Left ventricle myocardium superior (tissue), 1 donor: Measurements from ENCODE around the gene EXOC6. TPM values are rescaled to one million over a fixed set of nuclear protein-coding genes. Genes with fewer than 3 reads are reported as not detected.

Source experiments
- ATAC-seq: fragments of 200-7000 bp; cut with Tn5 transposase; one replicate; pipeline ENCODE4 v1.9.1; 2020; ENCODE audit warnings: mild to moderate bottlenecking, moderate library complexity
- DNase-seq: peaks from one replicate; pipeline ENCODE4 v3.0.0-alpha.2; 2020
- intact Hi-C: fragments of 100-400 bp; cut with micrococcal nuclease; formaldehyde crosslinking; loops from one replicate; pipeline ENCODE4 v1.11.0; 2022
- total RNA-seq: library from RNA; stranded (reverse); fragmentation: NEBNext Ultra II Directional; extraction: Animal tissue kit (Norgen Biotek cat#: 25700); gene quantifications from one replicate; pipeline ENCODE4 v1.2.1, GENCODE V29; 2021
- donor health status: DM: no; HTN: yes; CAD: no; lungs with severe emphysema.

EXOC6 gene
- total RNA-seq, 1 donor from 2014 or later, result 9.2 TPM

- intact Hi-C loops, result no loop called here
- ATAC-seq (no peak), DNase-seq (no peak)
Measured at GRCh38 chr10:93071674-93072224, 223.4 kb downstream of the EXOC6 start.

GRCh38 chr10:93072225-93072712 is 223.9 kb downstream of the EXOC6 start:
- no peak for DNase-seq
- intact Hi-C loops, result no loop called here
- no peak for ATAC-seq

- ATAC-seq (no peak), DNase-seq (no peak)
- intact Hi-C loops, result no loop called here
Measured at GRCh38 chr10:93072713-93073538, 224.6 kb downstream of the EXOC6 start.

- intact Hi-C loops, result no loop called here
- DNase-seq (no peak), ATAC-seq (peak; percentile 32)
Measured at GRCh38 chr10:93073539-93074146, 225.3 kb downstream of the EXOC6 start, which contains the start of gene CYP26A1. TSS of gene CYP26A1 (plus strand) at chr10:93073893. CDS start at chr10:93073935, 42 bp downstream.

- ATAC-seq (no peak), DNase-seq (no peak)
- intact Hi-C loops, result no loop called here
Measured at GRCh38 chr10:93074147-93074596, 225.9 kb downstream of the EXOC6 start.

GRCh38 chr10:93074597-93075368 is 226.5 kb downstream of the EXOC6 start:
- ATAC-seq, result no peak
- DNase-seq, result no peak
- intact Hi-C loops, result no loop called here

GRCh38 chr10:93075369-93076221 is 227.3 kb downstream of the EXOC6 start:
- intact Hi-C loops, result no loop called here
- ATAC-seq (no peak), DNase-seq (no peak)

- DNase-seq, result no peak
- intact Hi-C loops, result no loop called here
Measured at GRCh38 chr10:93076871-93077270, 228.6 kb downstream of the EXOC6 start.

GRCh38 chr10:93077860-93078337 is 229.6 kb downstream of the EXOC6 start:
- intact Hi-C loops, result no loop called here
- no peak for DNase-seq
- no peak for ATAC-seq

More at GRCh38 chr10:93076871-93077270, 228.6 kb downstream of the EXOC6 start:
- no peak for ATAC-seq

- no peak for DNase-seq
- intact Hi-C loops, result no loop called here
- no peak for ATAC-seq
Measured at GRCh38 chr10:93079663-93080349, 231.5 kb downstream of the EXOC6 start.

- ATAC-seq (peak; percentile 64), DNase-seq (peak; percentile 50)
Measured at GRCh38 chr10:93080350-93081046, 232.2 kb downstream of the EXOC6 start.

GRCh38 chr10:93081318-93081717 is 233.0 kb downstream of the EXOC6 start:
- no peak for ATAC-seq
- intact Hi-C loops, result no loop called here
- no peak for DNase-seq

More at GRCh38 chr10:93080350-93081046, 232.2 kb downstream of the EXOC6 start:
- intact Hi-C loops, result no loop called here

GRCh38 chr10:93081834-93082233 is 233.5 kb downstream of the EXOC6 start:
- intact Hi-C loops, result no loop called here
- no peak for ATAC-seq
- DNase-seq, result no peak

GRCh38 chr10:93083743-93084539 is 235.6 kb downstream of the EXOC6 start:
- no peak for DNase-seq
- intact Hi-C loops, result no loop called here

GRCh38 chr10:93085272-93085859 is 237.0 kb downstream of the EXOC6 start:
- no peak for DNase-seq
- ATAC-seq, result no peak
- intact Hi-C loops, result no loop called here

More at GRCh38 chr10:93083743-93084539, 235.6 kb downstream of the EXOC6 start:
- ATAC-seq, result no peak

GRCh38 chr10:93086289-93086688 is 238.0 kb downstream of the EXOC6 start:
- intact Hi-C loops, result no loop called here
- ATAC-seq, result no peak
- DNase-seq, result no peak
